HG02571 (cell line): ENCODE data around the gene CYFIP1.

Experiments used
- ATAC-seq: cut with Tn5 transposase; IDR thresholded peaks from one replicate; pipeline ENCODE4 v1.9.1; 2021; ENCODE audit warnings: mild to moderate bottlenecking, moderate library complexity; ENCODE audit not compliant: unreplicated experiment

The CYFIP1 gene

GRCh38 chr15:22891426-22892210, 88.5 kb downstream of the CYFIP1 start:
- no peak for ATAC-seq

DNA sequence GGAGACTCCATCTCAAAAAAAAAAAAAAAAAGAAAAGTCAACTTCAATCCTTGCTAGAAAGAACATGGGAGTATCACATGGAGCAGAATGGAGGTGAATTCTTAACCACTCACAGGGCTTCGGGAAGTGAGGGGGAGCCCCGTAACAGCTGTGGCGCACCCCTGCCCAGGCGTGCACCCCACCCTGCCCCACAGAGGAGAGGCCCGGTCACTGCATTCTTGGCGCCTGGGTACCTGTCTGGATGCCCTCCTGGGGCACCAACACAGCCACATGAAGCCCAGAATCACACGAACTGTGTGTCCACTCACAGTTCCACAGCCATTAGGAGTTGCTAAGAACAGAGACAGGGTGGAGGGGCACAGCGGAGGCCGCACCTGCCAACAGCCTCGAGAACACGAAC, 89.9 kb downstream of the CYFIP1 start:
- no peak for ATAC-seq

DNA sequence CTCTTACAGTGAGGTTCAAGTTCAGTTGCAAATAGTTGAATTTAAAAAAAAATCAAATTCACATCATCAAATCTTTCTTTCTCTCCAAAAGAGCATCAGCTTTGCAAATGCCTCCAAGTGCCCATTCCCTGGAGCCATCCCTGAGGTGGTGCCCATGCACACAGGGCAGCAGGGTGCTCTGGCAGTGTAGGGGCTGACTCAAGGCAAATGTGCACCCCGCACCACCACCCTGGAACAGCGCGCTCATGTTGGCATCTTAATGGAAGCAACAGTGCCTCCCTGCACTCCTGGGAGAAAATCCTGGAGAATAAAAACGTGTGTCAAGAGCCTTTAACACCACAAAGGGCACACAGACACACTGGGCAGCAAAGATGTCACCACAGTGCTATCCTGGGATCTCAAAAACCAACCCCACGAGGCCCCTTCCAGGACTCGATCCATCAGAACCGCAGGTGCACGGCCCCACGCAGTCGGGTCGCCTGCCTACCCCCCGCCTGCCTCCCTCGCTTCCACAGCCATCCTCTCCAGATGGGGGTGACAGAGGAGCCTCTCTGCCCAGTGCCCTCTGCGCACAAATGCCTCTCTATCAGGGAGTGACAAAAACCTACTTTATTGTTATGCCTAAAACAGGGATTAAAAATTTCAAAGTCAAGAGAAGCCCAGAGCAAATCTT, 90.9 kb downstream of the CYFIP1 start:
- no peak for ATAC-seq

DNA sequence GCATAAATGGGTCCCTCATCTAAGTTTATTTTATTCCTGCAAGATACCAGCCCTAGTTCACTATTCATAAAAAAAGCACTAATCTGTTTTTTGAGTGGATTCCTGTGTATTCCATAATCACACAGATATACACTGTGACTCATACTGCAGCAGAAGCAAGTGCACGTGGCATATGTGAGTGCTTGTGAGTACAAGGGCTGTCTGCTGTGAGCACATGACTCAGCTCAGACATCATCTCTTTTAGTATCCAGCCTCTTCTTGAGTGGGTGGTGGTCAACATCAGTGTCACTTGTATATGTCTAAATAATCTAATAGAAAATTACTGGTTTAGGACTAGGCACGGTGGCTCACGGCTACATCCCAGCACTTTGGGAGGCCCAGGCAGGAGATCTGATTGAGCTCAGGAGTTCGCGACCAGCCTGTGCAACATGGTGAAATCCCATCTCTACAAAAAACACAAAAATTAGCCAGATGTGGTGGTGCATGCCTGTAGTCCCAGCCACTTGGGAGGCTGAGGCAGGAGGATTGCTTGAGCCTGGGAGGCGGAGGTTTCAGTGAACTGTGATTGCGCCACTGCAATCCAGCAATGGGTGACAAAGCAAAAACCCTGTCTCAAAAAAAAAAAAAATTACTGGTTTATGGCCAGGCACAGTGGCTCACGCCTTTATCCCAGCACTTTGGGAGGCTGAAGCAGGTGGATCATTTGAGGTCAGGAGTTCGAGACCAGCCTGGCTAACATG, 91.9 kb downstream of the CYFIP1 start:
- no peak for ATAC-seq

GRCh38 chr15:22887157-22887951, 92.8 kb downstream of the CYFIP1 start:
- no peak for ATAC-seq

- ATAC-seq: no peak
Measured at GRCh38 chr15:22885120-22885519, 95.0 kb downstream of the CYFIP1 start.

- no peak for ATAC-seq
Measured at GRCh38 chr15:22884344-22884743, 95.8 kb downstream of the CYFIP1 start.

GRCh38 chr15:22883196-22883595, 97.0 kb downstream of the CYFIP1 start:
- ATAC-seq: no peak

DNA sequence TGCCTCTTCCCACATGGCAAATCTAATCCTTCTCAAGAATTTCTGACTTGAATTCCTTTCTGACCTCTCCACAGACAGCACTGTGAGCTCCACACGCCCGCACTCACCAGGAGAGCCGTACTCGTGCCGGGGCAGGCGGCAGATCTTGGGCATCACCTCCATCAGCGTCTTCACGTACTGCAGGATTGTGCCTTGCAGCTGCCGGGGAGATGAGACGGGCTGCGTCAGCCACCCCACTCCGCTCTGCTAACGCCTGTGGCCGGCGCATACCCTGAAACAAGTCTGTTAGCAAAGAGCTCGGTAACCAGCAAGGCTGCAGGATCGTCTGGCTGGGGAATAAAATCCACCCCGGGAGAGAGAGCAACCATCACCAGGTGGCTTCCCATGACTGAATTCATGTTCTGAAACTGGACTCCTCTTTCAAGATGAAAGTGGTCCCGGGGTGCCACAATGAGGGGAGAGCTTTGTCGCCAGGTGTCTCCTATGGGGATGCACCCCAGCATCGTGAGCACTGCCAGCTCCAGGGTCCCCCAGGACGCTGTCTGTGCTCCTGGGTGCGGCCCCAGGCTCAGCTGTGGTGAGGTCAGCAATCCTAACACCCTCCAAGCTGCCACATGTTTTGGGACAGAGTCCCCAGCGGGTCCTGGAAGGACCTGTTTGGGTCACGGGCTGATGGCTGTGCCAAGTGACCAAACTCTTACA, 98.3 kb downstream of the CYFIP1 start:
- ATAC-seq: no peak

- ATAC-seq: no peak
Measured at GRCh38 chr15:22880981-22881738, 99.0 kb downstream of the CYFIP1 start.

DNA sequence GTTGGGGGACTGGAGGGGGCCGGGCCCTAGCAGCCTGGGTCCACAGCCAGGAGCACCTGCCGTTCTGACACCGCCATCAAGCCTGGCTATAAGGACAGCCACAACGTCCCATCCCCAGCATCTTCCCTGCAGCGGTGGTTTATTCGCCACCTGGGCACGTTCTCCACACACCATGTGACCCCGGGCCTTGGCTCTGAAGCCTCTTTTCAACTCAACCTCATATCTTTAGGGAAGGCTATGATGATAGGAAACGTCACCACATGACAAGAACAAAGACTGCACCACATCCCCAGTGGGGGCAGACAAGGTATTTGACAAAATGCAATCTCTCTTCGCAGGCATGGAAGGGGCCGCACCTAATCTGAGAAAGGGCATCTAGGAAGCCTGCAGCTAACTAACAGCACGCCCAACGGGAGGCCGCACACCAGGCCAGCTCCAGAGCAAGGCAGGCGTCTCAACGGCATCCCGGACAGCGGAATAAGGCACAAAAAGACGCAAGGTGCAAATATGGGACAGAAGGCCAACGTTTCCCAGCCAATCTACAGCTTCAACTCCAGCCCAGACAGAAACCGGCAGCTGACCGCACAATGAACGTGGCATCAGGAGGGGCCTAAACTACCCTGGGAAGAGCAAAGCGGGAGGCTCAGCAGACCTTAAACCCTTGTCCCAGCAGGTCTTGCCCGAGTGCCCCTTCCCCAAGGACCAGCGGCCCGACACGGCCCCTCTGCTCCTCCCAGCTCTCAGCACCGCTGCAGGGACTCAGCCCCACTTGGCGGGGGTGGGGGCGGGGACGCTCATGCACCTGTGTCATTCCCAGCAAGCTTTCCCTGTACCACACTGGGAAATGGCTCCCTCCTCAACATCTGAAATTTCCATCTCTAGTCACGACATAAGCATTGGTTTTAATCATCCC, 99.8 kb downstream of the CYFIP1 start:
- no peak for ATAC-seq

DNA sequence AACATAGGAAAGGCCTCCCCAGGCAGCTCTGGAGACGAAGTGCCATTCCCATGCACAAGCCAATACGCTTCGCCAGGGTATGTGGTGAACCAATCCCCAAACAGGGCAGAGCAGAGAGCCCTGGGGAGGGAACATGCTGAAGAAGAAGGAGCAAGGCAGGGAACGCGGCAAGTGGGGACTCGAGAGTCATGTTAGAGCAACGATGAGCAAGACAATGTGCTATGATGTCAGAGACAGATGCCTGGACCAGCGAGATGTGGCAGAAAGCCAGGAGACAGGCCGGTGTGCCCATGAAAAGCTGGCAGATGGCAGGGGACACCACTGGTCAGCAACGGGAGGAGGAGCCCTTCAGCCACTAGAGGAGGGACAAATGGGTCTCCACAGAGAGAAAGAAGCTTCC, 102.1 kb downstream of the CYFIP1 start:
- no peak for ATAC-seq

DNA sequence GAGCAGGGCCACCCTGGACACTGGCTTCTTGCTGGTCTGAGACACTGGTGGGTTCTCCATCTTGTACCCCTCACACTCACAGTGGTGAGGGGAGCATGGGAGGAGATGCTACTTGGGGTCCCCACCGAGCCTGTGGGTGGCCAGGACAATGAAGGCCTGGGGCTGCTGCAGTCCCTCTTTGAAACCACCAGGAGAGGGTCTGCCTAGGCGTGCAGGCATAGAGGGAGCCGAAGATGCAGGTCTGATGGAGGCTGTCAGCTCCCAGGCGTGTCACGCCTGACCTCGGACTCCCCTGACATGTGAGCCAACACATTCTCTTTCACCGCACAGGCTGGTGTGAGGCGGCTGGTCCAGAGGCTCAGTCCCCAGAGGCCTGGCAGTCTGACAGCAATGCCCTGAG, 102.6 kb downstream of the CYFIP1 start:
- ATAC-seq: no peak

DNA sequence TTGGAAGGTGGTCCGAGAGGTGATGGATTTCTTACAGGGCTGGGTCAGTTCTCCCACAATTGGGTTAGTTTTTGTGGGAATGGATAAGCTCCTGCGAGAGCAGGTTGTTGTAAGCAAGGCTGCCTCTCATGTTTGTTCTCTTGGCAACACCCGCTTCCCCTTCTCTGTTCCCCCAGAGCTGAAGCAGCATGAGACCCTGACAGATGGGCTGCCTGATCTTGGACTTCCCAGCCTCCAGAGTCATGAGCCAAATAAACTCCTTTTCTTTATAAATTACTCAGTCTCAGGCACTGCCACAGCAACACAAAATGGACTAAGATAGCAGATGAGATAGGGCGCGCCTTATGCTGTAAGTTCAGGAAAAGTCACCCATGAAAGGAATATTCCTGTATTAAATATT, 103.1 kb downstream of the CYFIP1 start:
- no peak for ATAC-seq

- no peak for ATAC-seq
Measured at GRCh38 chr15:22874966-22875365, 105.2 kb downstream of the CYFIP1 start.

- no peak for ATAC-seq
Measured at GRCh38 chr15:22874256-22874655, 105.9 kb downstream of the CYFIP1 start.

GRCh38 chr15:22873841-22874240, 106.3 kb downstream of the CYFIP1 start:
- no peak for ATAC-seq

- no peak for ATAC-seq
Measured at GRCh38 chr15:22872936-22873701, 107.0 kb downstream of the CYFIP1 start.
